ENCODE data around the gene KIAA0753. TPM values are rescaled to one million over a fixed set of nuclear protein-coding genes. Genes with fewer than 3 reads are reported as not detected.

The KIAA0753 gene
- total and polyA plus RNA-seq, 2 of the 4 experiments (the other 2 are of a cell fraction) = 10.2 to 17.6 TPM

DNA sequence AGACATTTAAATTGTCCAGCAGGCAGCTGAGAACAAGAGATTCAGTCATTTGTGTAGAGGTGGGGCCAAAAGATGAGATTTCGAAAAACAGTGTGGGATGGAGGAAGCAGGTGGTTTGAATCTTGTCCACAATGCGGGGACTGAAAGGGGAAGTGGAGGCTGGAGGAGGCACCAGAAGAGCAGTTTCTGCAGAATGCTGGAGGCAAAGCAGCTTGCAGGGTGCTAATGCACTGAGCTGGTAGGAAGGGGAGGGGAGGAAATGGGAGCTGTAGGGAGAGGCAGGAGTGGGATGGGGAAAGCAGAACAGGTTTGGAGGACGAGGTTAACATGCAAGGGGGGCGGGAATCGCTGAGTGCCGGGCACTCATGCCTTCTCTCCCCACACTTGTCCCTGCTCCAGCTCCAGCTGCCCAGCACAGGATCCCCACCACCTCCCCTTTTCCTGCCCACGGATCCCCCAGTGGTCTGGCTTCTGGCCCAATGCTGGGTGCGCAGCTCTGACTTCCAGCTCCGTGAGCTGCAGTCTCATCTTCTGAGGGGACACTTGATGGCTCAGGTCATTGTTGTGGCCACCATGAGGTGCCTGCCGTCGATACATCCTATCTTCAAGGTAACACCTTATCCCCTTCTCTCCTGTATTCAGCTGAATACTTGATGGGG, 20.4 kb upstream of the KIAA0753 start:
- DNase-seq (no peak), ATAC-seq (ENCODE audit: low read depth) (no peak)
- Histone ChIP-seq H2AK5ac (ENCODE audit: low read depth, low read length) (no peak overlapping the region), H3K4me2 (ENCODE audit: low read depth, low read length) (no peak overlapping the region), H4K5ac (ENCODE audit: low read depth, low read length) (no peak overlapping the region), H3K14ac (replicated peaks; ENCODE audit: low read depth, low read length) (no peak overlapping the region), H3K9me3 (ENCODE audit: control insufficient read depth, insufficient read depth, low read length) (no peaks in the 10 kb centered on the region), H3K9ac (ENCODE audit: low read depth, low read length) (no peak overlapping the region), H3K9me1 (ENCODE audit: insufficient read depth, low read length) (no peaks in the 10 kb centered on the region), H3K27ac (ENCODE audit: insufficient read depth, low read length) (no peak overlapping the region), H2BK20ac (ENCODE audit: low read depth, low read length) (no peak overlapping the region), H3K18ac (ENCODE audit: low read depth, low read length) (no peak overlapping the region), H3K23ac (ENCODE audit: low read depth, low read length) (no peak overlapping the region), H2BK120ac (ENCODE audit: low read depth, low read length) (no peak overlapping the region), H3K4me1 (ENCODE audit: control insufficient read depth, insufficient read depth, low read length) (no peaks in the 10 kb centered on the region), H4K20me1 (ENCODE audit: insufficient read depth, low read length) (no peaks in the 10 kb centered on the region), H2AFZ (replicated peaks; ENCODE audit: low read length, poor library complexity) (no peak overlapping the region), H3K36me3 (ENCODE audit: control insufficient read depth, insufficient read depth, low read length) (no peaks in the 10 kb centered on the region), H3K4me3 (ENCODE audit: insufficient read depth, low read depth, low read length) (no peak overlapping the region), H2AK9ac (replicated peaks; ENCODE audit: low read depth, low read length, poor library complexity) (no peak overlapping the region), H2BK15ac (ENCODE audit: low read depth, low read length) (no peak overlapping the region), H3K27me3 (ENCODE audit: control insufficient read depth, insufficient read depth, low read length) (peaks cover 41% of the 10 kb centered on the region), H4K8ac (ENCODE audit: low read depth in 2 of 2, low read length in 2 of 2) (no peak overlapping the region), H3K56ac (ENCODE audit: extremely low read depth, insufficient read depth, low read length) (no peak overlapping the region), H2BK5ac (ENCODE audit: low read depth, low read length, poor library complexity, severe bottlenecking) (no peak overlapping the region), H4K91ac (ENCODE audit: insufficient read depth, low read depth, low read length) (no peak overlapping the region), H3K4ac (ENCODE audit: low read depth, low read length) (no peak overlapping the region), H3K79me1 (ENCODE audit: low read depth in 1 of 2, low read length in 2 of 2) (no peaks in the 10 kb centered on the region)
- no peak for TF ChIP-seq MXI1 (IDR thresholded peaks at IDR 0.05; ENCODE audit: borderline replicate concordance, low read depth, low read length)
- no peak for TF ChIP-seq CHD1 (IDR thresholded peaks at IDR 0.05; ENCODE audit: low read depth, low read length)
- no peak for TF ChIP-seq RAD21 (IDR thresholded peaks at IDR 0.05; ENCODE audit: low read length)
- BruUV-seq (replicated peaks) = no TSS peak
- in situ Hi-C loops (cut with MboI; ENCODE audit: low sequenced_read_pairs) = loop anchor here (10.0 kb wide), 3 partner anchors 134 to 354 kb away; partner anchors contain the start of genes RNASEK and TEKT1
- intact Hi-C loops (cut with micrococcal nuclease) = loop anchor here (10.0 kb wide), 1 partner anchor 94 kb away; the partner anchor contains the start of gene XAF1
- ChIA-PET CTCF (interaction anchor here (0.5 kb wide), 1 partner anchor 229 kb away, joined by 3 read pairs; no protein-coding TSS in a partner anchor), POLR2A (ENCODE audit: unreplicated experiment) (no interaction called here)
- 54% methylated on average over 3 of the region's 11 CpGs; no CpG with 5 or more reads in 1 of the 2 experiments for WGBS, 2 experiments (ENCODE audit: extremely low coverage in 2 of 2, insufficient read length in 1 of 2)
- dilution Hi-C loops (cut with HindIII; ENCODE audit: low sequenced_read_pairs, unreplicated experiment) = no loop called here
